NCI-H2029 treated with DMSO at 0.1 percent for 48 hours (cell line): ENCODE results near the gene SOX6.

Experiments
- DNase-seq: peaks from one replicate; lab custom pipeline; 2025; lab: John Stamatoyannopoulos, UW

SOX6 gene

DNA sequence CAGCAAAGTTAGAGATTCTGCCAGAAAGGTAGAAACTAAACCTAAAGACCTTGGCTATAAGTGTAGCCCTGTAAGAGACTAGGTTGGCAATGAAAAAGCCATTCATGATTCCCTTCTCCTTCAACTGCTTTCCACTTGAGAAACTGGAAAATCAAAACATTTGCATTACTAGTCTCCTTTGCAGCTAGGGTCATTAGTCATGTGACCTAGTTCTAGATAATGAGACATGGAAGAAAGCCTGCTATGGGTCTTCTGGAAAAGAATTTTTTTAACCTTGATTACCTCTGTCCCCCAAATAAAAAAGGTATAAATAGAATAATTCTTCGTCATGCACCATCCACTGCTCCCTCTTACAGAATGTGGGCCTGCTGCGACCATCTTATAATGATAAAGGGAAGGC lies 80.1 kb downstream of the SOX6 start:
- no peak for DNase-seq

- DNase-seq = no peak
Measured at GRCh38 chr11:16271258-16271657, 85.1 kb downstream of the SOX6 start.

GRCh38 chr11:16266021-16266420 lies 90.3 kb downstream of the SOX6 start:
- no peak for DNase-seq

DNA sequence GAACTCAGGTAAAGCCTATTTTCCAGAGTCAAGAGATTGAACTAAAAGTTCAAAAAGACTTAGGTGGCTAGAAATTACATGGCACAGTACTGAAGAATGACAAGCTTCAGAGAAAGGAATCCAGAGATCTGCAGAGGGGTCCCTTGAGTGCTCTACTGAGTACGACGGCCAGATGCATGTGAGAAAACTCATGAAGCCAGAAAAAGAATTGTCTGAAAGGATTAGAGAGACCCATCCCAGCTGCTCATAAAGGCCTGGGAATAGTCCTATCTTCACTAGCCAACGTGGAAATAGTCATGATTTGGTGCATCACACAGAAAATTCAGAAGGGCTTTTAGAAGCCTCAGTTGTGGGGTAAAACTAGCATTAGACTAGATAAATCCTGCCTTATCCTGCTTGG lies 91.3 kb downstream of the SOX6 start:
- no peak for DNase-seq

- DNase-seq = no peak
Measured at GRCh38 chr11:16262645-16262955, 93.7 kb downstream of the SOX6 start.

DNA sequence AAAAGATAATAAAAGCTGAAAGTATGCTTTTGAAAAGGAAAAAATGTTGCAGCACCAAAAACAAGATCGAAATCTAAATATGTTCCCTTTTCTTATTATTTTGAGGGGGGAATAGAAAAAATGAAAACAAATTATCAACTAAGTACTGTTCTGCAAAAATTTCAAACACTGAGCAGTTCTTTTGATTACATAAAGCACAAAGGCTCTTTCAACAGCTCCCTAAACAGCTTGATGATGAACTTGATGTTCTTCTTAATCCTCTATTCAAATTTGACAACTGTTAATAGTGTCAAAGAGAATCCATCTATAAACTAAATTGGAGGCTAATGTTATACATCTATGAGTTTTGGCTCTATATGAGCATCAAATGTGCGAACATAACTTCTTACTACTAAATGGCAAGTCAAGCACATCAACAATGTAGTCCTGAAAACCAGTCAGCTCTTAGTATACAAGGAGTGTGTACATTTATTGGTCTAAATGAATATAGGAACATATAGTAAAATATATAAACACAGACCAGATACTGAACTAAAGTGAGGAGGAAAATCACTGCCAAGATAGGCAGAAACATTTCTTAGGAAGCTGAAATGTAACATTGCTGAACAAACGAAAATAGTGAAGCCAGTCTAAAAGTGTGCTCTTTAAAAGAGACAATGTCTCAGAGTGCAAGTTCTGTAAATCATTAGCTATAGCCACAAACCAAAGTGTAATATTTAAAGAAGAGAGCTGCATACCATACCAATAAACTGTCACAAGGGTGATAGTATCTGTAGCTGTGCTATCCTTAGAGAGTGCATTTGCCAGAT lies 94.3 kb downstream of the SOX6 start:
- DNase-seq = no peak

DNA sequence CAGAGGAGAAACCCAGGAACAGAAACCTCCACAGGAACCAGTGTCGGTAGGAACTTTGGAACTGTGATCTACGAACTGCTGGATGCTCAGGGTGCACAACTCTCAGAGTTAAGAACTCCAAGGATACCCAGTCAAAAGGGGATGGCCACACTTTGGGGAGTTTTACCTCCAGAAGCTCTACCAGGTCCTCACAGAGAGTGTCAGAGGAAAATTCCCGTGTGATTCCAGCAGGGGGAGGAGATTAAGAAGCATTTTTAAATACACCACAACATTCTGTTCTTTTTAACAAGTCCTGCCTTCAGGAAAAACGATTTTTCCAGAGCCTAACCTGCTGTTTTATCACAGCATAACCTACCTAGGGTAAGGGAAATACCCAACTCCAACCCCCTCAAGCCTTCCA lies 104.0 kb downstream of the SOX6 start:
- DNase-seq = no peak

DNA sequence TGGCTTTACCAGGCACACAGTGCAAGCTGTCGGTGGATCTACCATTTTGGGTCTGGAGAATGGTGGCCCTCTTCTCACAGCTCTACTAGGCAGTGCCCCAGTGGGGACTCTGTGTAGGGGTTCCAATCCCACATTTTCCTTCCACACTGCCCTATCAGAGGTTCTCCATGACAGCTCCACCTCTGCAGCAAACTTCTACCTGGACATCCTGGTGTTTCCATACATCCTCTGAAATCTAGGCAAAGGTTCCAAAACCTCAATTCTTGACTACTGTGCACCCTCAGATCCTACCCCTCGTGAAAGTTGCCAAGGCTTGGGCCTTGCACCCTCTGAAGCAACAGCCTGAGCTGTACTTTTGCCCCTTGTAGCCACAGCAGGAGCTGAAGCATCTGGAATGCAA lies 108.1 kb downstream of the SOX6 start:
- no peak for DNase-seq

GRCh38 chr11:16242806-16243205 lies 113.5 kb downstream of the SOX6 start:
- DNase-seq = no peak

- DNase-seq = no peak
Measured at GRCh38 chr11:16240687-16241086, 115.7 kb downstream of the SOX6 start.

- no peak for DNase-seq
Measured at GRCh38 chr11:16239141-16240105, 116.9 kb downstream of the SOX6 start.

DNA sequence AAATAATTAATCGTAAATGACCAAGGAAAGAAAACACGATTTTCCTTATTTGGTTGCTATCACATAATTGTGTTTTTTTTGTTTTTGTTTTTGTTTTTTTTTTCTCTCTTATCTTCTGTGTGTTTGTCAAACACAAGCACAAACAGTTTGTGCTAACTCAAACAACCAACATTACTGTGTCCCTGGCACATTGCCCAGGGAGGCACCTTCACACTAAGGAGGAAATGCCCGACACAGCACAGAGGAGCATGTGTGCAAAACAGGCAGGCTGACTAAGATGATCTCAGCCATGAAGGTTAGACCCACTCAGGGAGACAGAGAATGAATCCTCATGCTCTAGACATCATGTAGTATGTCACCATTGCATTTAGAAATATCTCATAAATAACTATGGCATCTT lies 130.1 kb downstream of the SOX6 start:
- DNase-seq = peak; percentile 80

DNA sequence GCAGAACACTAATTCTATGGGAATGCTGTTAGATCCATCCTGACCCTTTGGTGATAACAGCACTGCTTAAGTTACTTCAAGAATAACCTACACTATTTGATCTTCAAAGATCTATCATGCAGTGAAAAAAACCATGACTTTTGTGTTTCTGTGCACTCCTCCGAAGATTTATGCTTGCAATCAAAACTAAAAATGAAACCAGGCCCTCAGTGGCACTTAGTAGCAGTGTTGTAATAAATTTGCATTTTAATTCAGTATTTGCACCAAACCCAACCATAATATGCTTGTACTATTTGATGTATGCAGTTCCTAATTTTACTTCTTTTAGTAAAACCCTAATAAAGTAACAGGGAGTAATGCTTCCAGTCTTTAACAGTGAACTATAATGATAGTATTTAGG lies 130.7 kb downstream of the SOX6 start:
- DNase-seq = no peak

GRCh38 chr11:16223558-16223957 lies 132.8 kb downstream of the SOX6 start:
- no peak for DNase-seq

- no peak for DNase-seq
Measured at GRCh38 chr11:16217631-16218030, 138.7 kb downstream of the SOX6 start.

DNA sequence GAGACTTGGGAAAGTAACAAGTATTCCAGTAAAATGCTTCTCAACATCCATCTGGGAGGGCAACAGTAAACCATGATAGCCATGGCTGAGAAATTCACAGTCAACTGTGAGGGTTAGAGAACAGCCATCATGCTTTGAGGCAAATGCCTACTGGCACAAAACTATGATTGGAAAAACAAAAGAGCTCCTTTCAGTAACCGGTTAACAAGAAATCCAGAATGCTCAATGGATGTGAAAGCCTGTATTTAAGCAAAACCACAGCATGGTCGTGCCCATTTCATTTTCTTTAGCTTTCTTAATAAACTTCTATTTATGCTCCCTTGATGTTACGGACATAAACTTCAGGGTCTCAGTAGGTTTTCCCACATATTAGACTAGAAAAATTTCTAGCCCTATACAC lies 139.5 kb downstream of the SOX6 start:
- no peak for DNase-seq

GRCh38 chr11:16215352-16215751 lies 141.0 kb downstream of the SOX6 start:
- DNase-seq = no peak

- DNase-seq = no peak
Measured at GRCh38 chr11:16211407-16211806, 144.9 kb downstream of the SOX6 start.

DNA sequence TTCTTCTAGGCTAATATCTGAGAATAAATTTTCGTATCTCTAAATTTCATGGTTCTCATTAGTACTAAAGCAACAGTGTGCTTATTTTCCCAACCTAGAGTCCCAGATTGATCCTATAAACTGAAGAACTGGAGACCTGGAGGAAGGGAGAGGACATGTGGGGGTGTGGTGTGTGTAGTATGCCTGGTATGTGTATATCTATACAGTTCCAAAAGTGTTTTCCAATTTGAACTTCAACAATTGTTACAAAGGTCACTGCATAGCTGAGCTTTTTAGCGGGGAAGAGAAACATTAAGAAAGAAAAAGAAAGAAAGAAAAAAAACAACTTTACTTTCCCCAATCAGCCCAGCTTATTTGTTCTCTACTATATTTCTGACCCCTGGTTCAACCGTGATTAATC lies 152.1 kb downstream of the SOX6 start:
- DNase-seq = no peak

DNA sequence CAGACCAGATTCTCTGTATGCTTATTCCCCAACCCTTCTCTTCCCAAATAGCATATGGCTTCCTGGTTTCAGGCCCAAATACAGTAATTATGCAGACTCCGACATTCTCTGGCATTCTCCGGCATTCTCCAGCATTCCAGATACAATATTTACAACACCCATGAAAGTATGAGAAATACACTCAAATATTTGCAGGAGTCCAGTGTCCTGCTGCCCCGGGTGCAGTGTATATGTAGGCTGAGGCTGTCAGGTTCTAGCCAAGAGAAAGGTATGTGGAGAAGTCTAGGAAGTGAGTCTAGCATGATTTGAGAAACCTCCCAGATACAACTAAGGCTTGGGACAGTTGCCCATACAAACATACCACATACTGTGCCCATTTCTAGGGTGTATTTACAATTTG lies 160.7 kb downstream of the SOX6 start:
- DNase-seq = no peak

DNA sequence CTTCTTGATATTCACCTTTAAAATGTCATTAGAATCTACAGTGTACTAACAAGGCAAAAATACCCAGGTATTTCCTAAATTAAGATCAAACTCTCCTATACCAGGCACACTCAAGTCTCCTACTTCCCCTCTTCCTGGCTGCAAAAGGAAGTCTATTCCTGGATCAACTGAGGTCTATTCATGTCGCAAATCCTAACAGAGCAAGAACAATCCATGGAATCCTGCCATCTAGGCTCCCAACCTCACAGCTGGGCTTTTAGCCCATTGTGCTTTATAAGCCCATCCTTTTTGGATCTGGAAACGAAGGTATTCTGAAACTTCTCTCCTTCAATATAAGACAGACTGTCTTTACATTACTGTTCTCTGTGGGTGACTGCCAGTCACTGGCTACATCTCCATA lies 161.8 kb downstream of the SOX6 start:
- no peak for DNase-seq

GRCh38 chr11:16193897-16194381 lies 162.4 kb downstream of the SOX6 start:
- DNase-seq = no peak

DNA sequence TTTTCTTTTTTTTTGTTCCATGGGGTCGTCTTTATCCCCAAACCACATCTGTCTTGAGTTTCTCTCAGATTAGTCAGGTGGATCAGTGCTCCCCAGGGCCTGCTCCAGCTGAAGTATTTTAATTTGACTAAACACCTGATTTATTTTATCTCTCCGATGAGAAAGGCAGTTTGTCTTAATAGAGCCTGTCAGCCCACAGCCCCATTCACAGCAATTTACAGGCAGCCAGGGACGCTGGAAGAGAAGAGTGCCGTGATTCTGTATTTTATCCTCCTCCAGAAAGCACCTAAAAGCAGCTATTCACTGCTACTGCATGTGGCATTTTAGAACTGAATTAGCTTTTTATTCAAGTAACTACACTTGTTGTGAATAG lies 164.5 kb downstream of the SOX6 start:
- DNase-seq = no peak
